ENCODE measurements around the gene DIP2C.

DNA sequence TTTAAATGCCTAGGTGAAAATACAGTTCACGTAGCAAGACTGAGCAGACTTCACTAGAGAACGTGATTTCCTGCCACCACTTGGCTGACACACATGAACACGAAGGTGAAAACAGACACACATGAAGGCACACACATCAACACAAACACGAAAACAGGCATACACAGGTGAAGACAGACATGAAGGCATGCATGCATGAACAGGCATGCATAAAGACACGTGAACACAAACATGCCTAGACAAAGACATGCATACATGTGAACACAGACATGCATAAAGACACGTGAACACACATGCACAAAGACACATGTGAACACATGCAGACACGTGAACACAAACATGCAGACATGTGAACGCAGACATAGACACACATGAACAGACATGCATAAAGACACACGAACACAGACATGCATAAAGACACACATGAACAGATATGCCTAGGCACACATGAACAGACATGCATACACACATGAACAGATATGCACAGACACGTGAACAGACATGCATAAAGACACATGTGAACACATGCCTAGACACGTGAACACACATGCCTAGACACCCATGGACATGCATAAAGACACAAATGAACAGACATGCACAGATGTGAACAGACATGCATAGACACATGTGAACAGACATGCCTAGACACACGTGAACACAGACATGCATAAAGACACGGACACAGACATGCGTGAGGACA lies 311.1 kb downstream of the DIP2C start:
- TF ChIP-seq, protein P1, sequence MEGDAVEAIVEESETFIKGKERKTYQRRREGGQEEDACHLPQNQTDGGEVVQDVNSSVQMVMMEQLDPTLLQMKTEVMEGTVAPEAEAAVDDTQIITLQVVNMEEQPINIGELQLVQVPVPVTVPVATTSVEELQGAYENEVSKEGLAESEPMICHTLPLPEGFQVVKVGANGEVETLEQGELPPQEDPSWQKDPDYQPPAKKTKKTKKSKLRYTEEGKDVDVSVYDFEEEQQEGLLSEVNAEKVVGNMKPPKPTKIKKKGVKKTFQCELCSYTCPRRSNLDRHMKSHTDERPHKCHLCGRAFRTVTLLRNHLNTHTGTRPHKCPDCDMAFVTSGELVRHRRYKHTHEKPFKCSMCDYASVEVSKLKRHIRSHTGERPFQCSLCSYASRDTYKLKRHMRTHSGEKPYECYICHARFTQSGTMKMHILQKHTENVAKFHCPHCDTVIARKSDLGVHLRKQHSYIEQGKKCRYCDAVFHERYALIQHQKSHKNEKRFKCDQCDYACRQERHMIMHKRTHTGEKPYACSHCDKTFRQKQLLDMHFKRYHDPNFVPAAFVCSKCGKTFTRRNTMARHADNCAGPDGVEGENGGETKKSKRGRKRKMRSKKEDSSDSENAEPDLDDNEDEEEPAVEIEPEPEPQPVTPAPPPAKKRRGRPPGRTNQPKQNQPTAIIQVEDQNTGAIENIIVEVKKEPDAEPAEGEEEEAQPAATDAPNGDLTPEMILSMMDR (conservative IDR thresholded peaks at IDR 0.05 in 1 of 2, IDR thresholded peaks at IDR 0.05 in 1 of 2; ENCODE audit: extremely low read depth in 1 of 2, insufficient read depth in 1 of 2, low read depth in 1 of 2, low read length in 2 of 2), result no peak
- no peak for TF ChIP-seq EZH2 (IDR thresholded peaks at IDR 0.05; ENCODE audit: borderline replicate concordance, low read length)

Measured in mammary epithelial cell (primary cell).